Caco-2 (cell line): ENCODE results near the gene EPHB2. TPM values are rescaled to one million over a fixed set of nuclear protein-coding genes. Genes with fewer than 3 reads are reported as not detected.

Experiments
- BruUV-seq: library from RNA; stranded (reverse); fragments of 400-500 nt; replicated peaks from 2 replicates; lab custom pipeline; 2021; lab: Mats Ljungman, UMichigan
- CTCF ChIA-PET: fragments of 300-600 bp; sonication (Branson Sonifier 250); formaldehyde crosslinking; loops from one replicate; lab custom pipeline; 2022; ENCODE audit warnings: antibody characterized with exemption; lab: Charles Lee
- POLR2A ChIA-PET: fragments of 300-600 bp; sonication (Branson Sonifier 250); formaldehyde crosslinking; loops from one replicate; lab custom pipeline; 2022; ENCODE audit warnings: antibody characterized with exemption; lab: Charles Lee
- DNase-seq, 2 experiments: peaks; one replicate each; pipeline versions ENCODE4 v3.0.0 to v3.0.0-alpha.2; 2020 to 2022
- H3K27me3 ChIP-seq: replicated peaks from 2 replicates; pipeline ENCODE4 v1.6.0; 2011; ENCODE audit warnings: low read length; ENCODE audit not compliant: control insufficient read depth, insufficient read depth
- H3K36me3 ChIP-seq: 2 replicates; pipeline ENCODE4 v1.5.1; 2011; ENCODE audit warnings: low read length; ENCODE audit not compliant: control insufficient read depth, insufficient read depth
- H3K4me1 ChIP-seq: fragments of 250-450 bp; sonication (Bioruptor Pico); 2 replicates; pipeline ENCODE4 v1.5.1; 2020; ENCODE audit warnings: mild to moderate bottlenecking
- H3K4me3 ChIP-seq: 2 replicates; pipeline ENCODE4 v1.5.1; 2011; ENCODE audit warnings: low read depth, mild to moderate bottlenecking, control low read depth, low read length
- H3K9me3 ChIP-seq: fragments of 250-450 bp; sonication (Bioruptor Pico); 2 replicates; pipeline ENCODE4 v1.5.1; 2020; ENCODE audit warnings: mild to moderate bottlenecking, moderate library complexity
- H3K27ac Mint-ChIP-seq: one replicate; pipeline ENCODE4 v1.8.0; 2022; ENCODE audit warnings: mixed read lengths; ENCODE audit not compliant: unreplicated experiment
- H3K27me3 Mint-ChIP-seq: one replicate; pipeline ENCODE4 v1.8.0; 2022; ENCODE audit warnings: mixed read lengths; ENCODE audit not compliant: insufficient read depth, unreplicated experiment
- H3K36me3 Mint-ChIP-seq: one replicate; pipeline ENCODE4 v1.8.0; 2022; ENCODE audit warnings: mild to moderate bottlenecking, mixed read lengths; ENCODE audit not compliant: insufficient read depth, unreplicated experiment
- H3K4me1 Mint-ChIP-seq: one replicate; pipeline ENCODE4 v1.8.0; 2022; ENCODE audit warnings: low read depth, mixed read lengths; ENCODE audit not compliant: unreplicated experiment
- H3K4me3 Mint-ChIP-seq: one replicate; pipeline ENCODE4 v1.8.0; 2022; ENCODE audit warnings: mild to moderate bottlenecking, moderate library complexity, mixed read lengths; ENCODE audit not compliant: unreplicated experiment
- H3K9me3 Mint-ChIP-seq: one replicate; pipeline ENCODE4 v1.8.0; 2022; ENCODE audit warnings: mixed read lengths; ENCODE audit not compliant: unreplicated experiment
- CTCF ChIP-seq, 2 experiments: fragments of 200-600 bp in 1 of 2; IDR thresholded peaks; 1 replicate in 1 of 2; 2 replicates in 1 of 2; pipeline versions ENCODE4 v1.5.1 to v1.8.0; 2011 to 2022; ENCODE audit warnings: antibody characterized with exemption in 1 of 2, control low read depth in 1 of 2, inconsistent platforms in 1 of 2, low read depth in 1 of 2, low read length in 1 of 2, mild to moderate bottlenecking in 1 of 2, moderate library complexity in 1 of 2; ENCODE audit not compliant: insufficient read depth in 1 of 2, severe bottlenecking in 1 of 2, unreplicated experiment in 1 of 2
- intact Hi-C: fragments of 100-400 bp; cut with micrococcal nuclease; formaldehyde crosslinking; loops from one replicate; pipeline ENCODE4 v1.10.0; 2022; ENCODE audit not compliant: unreplicated experiment
- total RNA-seq: library from RNA; stranded (reverse); gene quantifications from 2 replicates; pipeline ENCODE4 v1.2.3, GENCODE V29; 2022

The EPHB2 gene
- total RNA-seq, 1 experiment from 2014 or later = 30.1 TPM

- peaks cover 16% of the 10 kb centered on the region; the same call in 1 of the 2 replicates for H3K4me1 ChIP-seq
- H3K9me3 ChIP-seq = no peaks in the 10 kb centered on the region
- no TSS peak for BruUV-seq
- H3K9me3 Mint-ChIP-seq = no peaks in the 10 kb centered on the region
- intact Hi-C loops = no loop called here
- ChIA-PET CTCF (interaction anchor here (0.7 kb wide), 1 partner anchor 74 kb away, joined by 3 read pairs; no protein-coding TSS in a partner anchor), POLR2A (no interaction called here)
- no peak overlapping the region for H3K4me3 ChIP-seq
- no peaks in the 10 kb centered on the region; the same call in 1 of the 2 replicates for H3K36me3 ChIP-seq
- peaks cover 25% of the 10 kb centered on the region for H3K4me1 Mint-ChIP-seq
- no peak for DNase-seq
- H3K27me3 ChIP-seq = no peaks in the 10 kb centered on the region
- H3K4me3 Mint-ChIP-seq = no peak overlapping the region
- H3K27me3 Mint-ChIP-seq = no peaks in the 10 kb centered on the region
- no peak overlapping the region for H3K27ac Mint-ChIP-seq
- no peak for TF ChIP-seq CTCF (IDR thresholded peaks at IDR 0.05; ENCODE audit: insufficient read depth in 1 of 2, low read depth in 1 of 2, low read length in 1 of 2, severe bottlenecking in 1 of 2, unreplicated experiment in 1 of 2)
- peaks cover 9% of the 10 kb centered on the region for H3K36me3 Mint-ChIP-seq
These were observed 77.6 kb downstream of the EPHB2 start for GRCh38 chr1:22788254-22788661.

GRCh38 chr1:22789356-22789994 lies 78.8 kb downstream of the EPHB2 start:
- peaks cover 16% of the 10 kb centered on the region; the same call in 1 of the 2 replicates for H3K4me1 ChIP-seq
- H3K36me3 Mint-ChIP-seq = peaks cover 9% of the 10 kb centered on the region
- H3K9me3 Mint-ChIP-seq = no peaks in the 10 kb centered on the region
- no peaks in the 10 kb centered on the region for H3K27me3 ChIP-seq
- H3K4me3 ChIP-seq = no peak overlapping the region
- intact Hi-C loops = no loop called here
- no peak for DNase-seq
- TF ChIP-seq CTCF (IDR thresholded peaks at IDR 0.05; ENCODE audit: insufficient read depth in 1 of 2, low read depth in 1 of 2, low read length in 1 of 2, severe bottlenecking in 1 of 2, unreplicated experiment in 1 of 2) = no peak
- H3K36me3 ChIP-seq = no peaks in the 10 kb centered on the region; the same call in 1 of the 2 replicates
- H3K27me3 Mint-ChIP-seq = no peaks in the 10 kb centered on the region
- CTCF ChIA-PET = no interaction called here
- no peak overlapping the region for H3K4me3 Mint-ChIP-seq
- peak overlapping the region; percentile 45 for H3K27ac Mint-ChIP-seq
- BruUV-seq = no TSS peak
- POLR2A ChIA-PET = no interaction called here
- H3K9me3 ChIP-seq = no peaks in the 10 kb centered on the region
- H3K4me1 Mint-ChIP-seq = peaks cover 25% of the 10 kb centered on the region

- DNase-seq = no peak
- ChIA-PET CTCF (interaction anchor here (1.9 kb wide), 1 partner anchor 71 kb away, joined by 7 read pairs; no protein-coding TSS in a partner anchor), POLR2A (no interaction called here)
- Mint-ChIP-seq H3K36me3 (peaks cover 9% of the 10 kb centered on the region), H3K27ac (peak overlapping the region; percentile 45), H3K9me3 (no peaks in the 10 kb centered on the region), H3K4me1 (peaks cover 25% of the 10 kb centered on the region), H3K27me3 (no peaks in the 10 kb centered on the region), H3K4me3 (no peak overlapping the region)
- TF ChIP-seq CTCF (IDR thresholded peaks at IDR 0.05; ENCODE audit: insufficient read depth in 1 of 2, low read depth in 1 of 2, low read length in 1 of 2, severe bottlenecking in 1 of 2, unreplicated experiment in 1 of 2) = no peak
- Histone ChIP-seq H3K36me3 (no peaks in the 10 kb centered on the region; the same call in 1 of the 2 replicates), H3K4me1 (peaks cover 16% of the 10 kb centered on the region; the same call in 1 of the 2 replicates), H3K4me3 (no peak overlapping the region), H3K27me3 (no peaks in the 10 kb centered on the region), H3K9me3 (no peaks in the 10 kb centered on the region)
- no TSS peak for BruUV-seq
- intact Hi-C loops = loop anchor here (1.0 to 5.0 kb wide), 3 partner anchors 40 to 88 kb away; no protein-coding TSS in a partner anchor
These were observed 79.8 kb downstream of the EPHB2 start for GRCh38 chr1:22790232-22791008.
